Measurements from ENCODE around the gene APLF.

APLF gene

GRCh38 chr2:68589963-68590362 lies 122.6 kb downstream of the APLF start:
- Histone ChIP-seq H2AFZ (ENCODE audit: insufficient read depth, low read length, poor library complexity) (no peak overlapping the region), H2BK120ac (ENCODE audit: insufficient read depth, low read length, poor library complexity) (no peak overlapping the region), H3K18ac (ENCODE audit: low read length) (no peak overlapping the region), H3K79me1 (ENCODE audit: low read length) (no peaks in the 10 kb centered on the region), H3K79me2 (ENCODE audit: control insufficient read depth, insufficient read depth, low read length, poor library complexity) (no peaks in the 10 kb centered on the region), H3K27me3 (ENCODE audit: insufficient read depth, low read length) (no peaks in the 10 kb centered on the region), H3K9me3 (ENCODE audit: insufficient read depth, low read depth, low read length) (no peaks in the 10 kb centered on the region), H3K4ac (ENCODE audit: low read depth, low read length) (no peak overlapping the region), H3K23ac (ENCODE audit: low read length) (no peak overlapping the region), H3K14ac (ENCODE audit: low read length) (no peak overlapping the region), H3K4me2 (ENCODE audit: low read length) (no peak overlapping the region), H2BK12ac (ENCODE audit: low read length) (no peak overlapping the region), H3K4me3 (ENCODE audit: low read depth, low read length) (no peak overlapping the region), H3K4me1 (ENCODE audit: control insufficient read depth in 1 of 2, insufficient read depth in 2 of 2, low read length in 2 of 2) (no peaks in the 10 kb centered on the region), H3K36me3 (ENCODE audit: control insufficient read depth in 1 of 2, insufficient read depth in 2 of 2, low read length in 2 of 2) (no peaks in the 10 kb centered on the region), H3K9ac (ENCODE audit: low read length) (no peak overlapping the region), H4K8ac (ENCODE audit: low read depth, low read length) (no peak overlapping the region), H4K91ac (ENCODE audit: low read depth, low read length) (no peak overlapping the region), H4K12ac (ENCODE audit: low read depth, low read length) (no peak overlapping the region), H2AK5ac (ENCODE audit: low read length) (no peak overlapping the region), H3K27ac (ENCODE audit: low read depth, low read length) (no peak overlapping the region), H2BK5ac (ENCODE audit: low read depth, low read length, poor library complexity) (no peak overlapping the region)
- no peak for DNase-seq
- no CpG with 5 or more reads among the region's 1 CpG for WGBS (ENCODE audit: extremely low coverage, insufficient coverage, insufficient read length)

GRCh38 chr2:68590702-68591101 lies 123.3 kb downstream of the APLF start:
- H4K12ac ChIP-seq (ENCODE audit: low read depth, low read length) = no peak overlapping the region
- H3K23ac ChIP-seq (ENCODE audit: low read length) = no peak overlapping the region
- no peak overlapping the region for H4K91ac ChIP-seq (ENCODE audit: low read depth, low read length)
- H3K36me3 ChIP-seq (ENCODE audit: control insufficient read depth in 1 of 2, insufficient read depth in 2 of 2, low read length in 2 of 2) = no peaks in the 10 kb centered on the region
- H2AK5ac ChIP-seq (ENCODE audit: low read length) = no peak overlapping the region
- H2BK120ac ChIP-seq (ENCODE audit: insufficient read depth, low read length, poor library complexity) = no peak overlapping the region
- H3K4me3 ChIP-seq (ENCODE audit: low read depth, low read length) = no peak overlapping the region
- no peak overlapping the region for H3K4me2 ChIP-seq (ENCODE audit: low read length)
- H3K14ac ChIP-seq (ENCODE audit: low read length) = no peak overlapping the region
- no peak overlapping the region for H2BK12ac ChIP-seq (ENCODE audit: low read length)
- no peak overlapping the region for H2AFZ ChIP-seq (ENCODE audit: insufficient read depth, low read length, poor library complexity)
- H3K27ac ChIP-seq (ENCODE audit: low read depth, low read length) = no peak overlapping the region
- H2BK5ac ChIP-seq (ENCODE audit: low read depth, low read length, poor library complexity) = no peak overlapping the region
- no peak overlapping the region for H3K9ac ChIP-seq (ENCODE audit: low read length)
- H3K9me3 ChIP-seq (ENCODE audit: insufficient read depth, low read depth, low read length) = no peaks in the 10 kb centered on the region
- no peak overlapping the region for H4K8ac ChIP-seq (ENCODE audit: low read depth, low read length)
- no peaks in the 10 kb centered on the region for H3K79me1 ChIP-seq (ENCODE audit: low read length)
- H3K18ac ChIP-seq (ENCODE audit: low read length) = no peak overlapping the region
- WGBS (ENCODE audit: extremely low coverage, insufficient coverage, insufficient read length) = no CpG with 5 or more reads among the region's 1 CpG
- no peaks in the 10 kb centered on the region for H3K4me1 ChIP-seq (ENCODE audit: control insufficient read depth in 1 of 2, insufficient read depth in 2 of 2, low read length in 2 of 2)
- no peaks in the 10 kb centered on the region for H3K27me3 ChIP-seq (ENCODE audit: insufficient read depth, low read length)
- no peak for DNase-seq
- H3K79me2 ChIP-seq (ENCODE audit: control insufficient read depth, insufficient read depth, low read length, poor library complexity) = no peaks in the 10 kb centered on the region
- H3K4ac ChIP-seq (ENCODE audit: low read depth, low read length) = no peak overlapping the region

- H2BK120ac ChIP-seq (ENCODE audit: insufficient read depth, low read length, poor library complexity) = no peak overlapping the region
- no peak overlapping the region for H3K27ac ChIP-seq (ENCODE audit: low read depth, low read length)
- no peak overlapping the region for H4K8ac ChIP-seq (ENCODE audit: low read depth, low read length)
- no peaks in the 10 kb centered on the region for H3K79me2 ChIP-seq (ENCODE audit: control insufficient read depth, insufficient read depth, low read length, poor library complexity)
- H3K36me3 ChIP-seq (ENCODE audit: control insufficient read depth in 1 of 2, insufficient read depth in 2 of 2, low read length in 2 of 2) = no peaks in the 10 kb centered on the region
- H3K79me1 ChIP-seq (ENCODE audit: low read length) = no peaks in the 10 kb centered on the region
- no peak overlapping the region for H2BK5ac ChIP-seq (ENCODE audit: low read depth, low read length, poor library complexity)
- no peak overlapping the region for H3K4me3 ChIP-seq (ENCODE audit: low read depth, low read length)
- no peak overlapping the region for H3K9ac ChIP-seq (ENCODE audit: low read length)
- no CpG with 5 or more reads among the region's 4 CpGs for WGBS (ENCODE audit: extremely low coverage, insufficient coverage, insufficient read length)
- H4K91ac ChIP-seq (ENCODE audit: low read depth, low read length) = no peak overlapping the region
- no peak overlapping the region for H3K18ac ChIP-seq (ENCODE audit: low read length)
- no peak overlapping the region for H2BK12ac ChIP-seq (ENCODE audit: low read length)
- no peak overlapping the region for H3K4me2 ChIP-seq (ENCODE audit: low read length)
- H2AK5ac ChIP-seq (ENCODE audit: low read length) = no peak overlapping the region
- DNase-seq = no peak
- no peaks in the 10 kb centered on the region for H3K9me3 ChIP-seq (ENCODE audit: insufficient read depth, low read depth, low read length)
- H2AFZ ChIP-seq (ENCODE audit: insufficient read depth, low read length, poor library complexity) = no peak overlapping the region
- no peaks in the 10 kb centered on the region for H3K27me3 ChIP-seq (ENCODE audit: insufficient read depth, low read length)
- no peak overlapping the region for H3K23ac ChIP-seq (ENCODE audit: low read length)
- no peak overlapping the region for H4K12ac ChIP-seq (ENCODE audit: low read depth, low read length)
- H3K14ac ChIP-seq (ENCODE audit: low read length) = no peak overlapping the region
- H3K4ac ChIP-seq (ENCODE audit: low read depth, low read length) = no peak overlapping the region
- H3K4me1 ChIP-seq (ENCODE audit: control insufficient read depth in 1 of 2, insufficient read depth in 2 of 2, low read length in 2 of 2) = no peaks in the 10 kb centered on the region
Observed at GRCh38 chr2:68591225-68591624, 123.8 kb downstream of the APLF start.

GRCh38 chr2:68594041-68594440 lies 126.7 kb downstream of the APLF start:
- H3K18ac ChIP-seq (ENCODE audit: low read length) = no peak overlapping the region
- H3K79me2 ChIP-seq (ENCODE audit: control insufficient read depth, insufficient read depth, low read length, poor library complexity) = no peaks in the 10 kb centered on the region
- no peak overlapping the region for H3K23ac ChIP-seq (ENCODE audit: low read length)
- no peak overlapping the region for H3K9ac ChIP-seq (ENCODE audit: low read length)
- H3K14ac ChIP-seq (ENCODE audit: low read length) = no peak overlapping the region
- H3K4me3 ChIP-seq (ENCODE audit: low read depth, low read length) = no peak overlapping the region
- no peaks in the 10 kb centered on the region for H3K36me3 ChIP-seq (ENCODE audit: control insufficient read depth in 1 of 2, insufficient read depth in 2 of 2, low read length in 2 of 2)
- H3K27me3 ChIP-seq (ENCODE audit: insufficient read depth, low read length) = no peaks in the 10 kb centered on the region
- H2BK120ac ChIP-seq (ENCODE audit: insufficient read depth, low read length, poor library complexity) = no peak overlapping the region
- no peak overlapping the region for H3K4ac ChIP-seq (ENCODE audit: low read depth, low read length)
- DNase-seq = no peak
- H3K9me3 ChIP-seq (ENCODE audit: insufficient read depth, low read depth, low read length) = no peaks in the 10 kb centered on the region
- H4K91ac ChIP-seq (ENCODE audit: low read depth, low read length) = no peak overlapping the region
- H2BK5ac ChIP-seq (ENCODE audit: low read depth, low read length, poor library complexity) = no peak overlapping the region
- no peaks in the 10 kb centered on the region for H3K79me1 ChIP-seq (ENCODE audit: low read length)
- H3K27ac ChIP-seq (ENCODE audit: low read depth, low read length) = no peak overlapping the region
- no peak overlapping the region for H2AFZ ChIP-seq (ENCODE audit: insufficient read depth, low read length, poor library complexity)
- H3K4me2 ChIP-seq (ENCODE audit: low read length) = no peak overlapping the region
- H2BK12ac ChIP-seq (ENCODE audit: low read length) = no peak overlapping the region
- H3K4me1 ChIP-seq (ENCODE audit: control insufficient read depth in 1 of 2, insufficient read depth in 2 of 2, low read length in 2 of 2) = no peaks in the 10 kb centered on the region
- H2AK5ac ChIP-seq (ENCODE audit: low read length) = no peak overlapping the region
- WGBS (ENCODE audit: extremely low coverage, insufficient coverage, insufficient read length) = no CpG with 5 or more reads among the region's 1 CpG
- no peak overlapping the region for H4K12ac ChIP-seq (ENCODE audit: low read depth, low read length)
- H4K8ac ChIP-seq (ENCODE audit: low read depth, low read length) = no peak overlapping the region

Measured in trophoblast cell (in vitro differentiated cells and primary cell).